Measurements from ENCODE around the gene VAC14.

Gene VAC14

DNA sequence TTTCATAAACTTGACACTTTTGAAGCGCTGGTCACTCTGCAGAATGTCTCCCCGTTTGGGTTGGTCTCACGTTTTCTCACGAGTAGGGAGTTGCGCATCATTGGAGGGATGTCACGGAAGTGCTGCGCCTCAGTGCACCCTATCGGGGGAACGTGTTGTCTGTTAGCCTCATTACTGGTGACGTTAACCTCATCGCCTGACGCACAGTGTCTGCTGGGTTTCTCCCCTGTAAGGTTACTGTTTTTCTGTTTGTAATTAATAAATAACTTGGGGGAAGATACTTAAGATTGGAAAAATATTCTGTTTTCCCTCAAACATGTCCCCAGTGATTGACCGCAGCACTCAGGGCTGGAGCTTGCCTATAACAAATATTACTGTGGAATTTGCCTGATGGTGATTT, 26.7 kb downstream of the VAC14 start:
- Histone ChIP-seq H3K4me3 (ENCODE audit: low read depth, low read length) (no peak overlapping the region), H3K27ac (ENCODE audit: low read depth, low read length) (no peak overlapping the region), H3K79me2 (ENCODE audit: control insufficient read depth, insufficient read depth, low read length, unreplicated experiment) (no peaks in the 10 kb centered on the region), H2AFZ (ENCODE audit: low read length, unreplicated experiment) (no peak overlapping the region), H3K4me1 (ENCODE audit: control insufficient read depth, insufficient read depth, low read length, unreplicated experiment) (peaks cover 34% of the 10 kb centered on the region), H3K27me3 (ENCODE audit: insufficient read depth, low read length) (no peaks in the 10 kb centered on the region), H3K36me3 (ENCODE audit: insufficient read depth, low read length) (peaks cover 21% of the 10 kb centered on the region; the same call in 1 of the 2 replicates)

- Histone ChIP-seq H3K4me1 (ENCODE audit: control insufficient read depth, insufficient read depth, low read length, unreplicated experiment) (peaks cover 41% of the 10 kb centered on the region), H3K4me3 (ENCODE audit: low read depth, low read length) (no peak overlapping the region), H2AFZ (ENCODE audit: low read length, unreplicated experiment) (no peak overlapping the region), H3K27ac (ENCODE audit: low read depth, low read length) (peak overlapping the region; percentile 36), H3K79me2 (ENCODE audit: control insufficient read depth, insufficient read depth, low read length, unreplicated experiment) (no peaks in the 10 kb centered on the region), H3K36me3 (ENCODE audit: insufficient read depth, low read length) (peaks cover 18% of the 10 kb centered on the region; the same call in 1 of the 2 replicates), H3K27me3 (ENCODE audit: insufficient read depth, low read length) (no peaks in the 10 kb centered on the region)
Observed at GRCh38 chr16:70772493-70772892, 28.5 kb downstream of the VAC14 start.

GRCh38 chr16:70770626-70771552, 30.1 kb downstream of the VAC14 start:
- Histone ChIP-seq H3K79me2 (ENCODE audit: control insufficient read depth, insufficient read depth, low read length, unreplicated experiment) (no peaks in the 10 kb centered on the region), H3K27me3 (ENCODE audit: insufficient read depth, low read length) (no peaks in the 10 kb centered on the region), H2AFZ (ENCODE audit: low read length, unreplicated experiment) (no peak overlapping the region), H3K36me3 (ENCODE audit: insufficient read depth, low read length) (peaks cover 18% of the 10 kb centered on the region; the same call in 1 of the 2 replicates), H3K4me3 (ENCODE audit: low read depth, low read length) (no peak overlapping the region), H3K27ac (ENCODE audit: low read depth, low read length) (no peak overlapping the region), H3K4me1 (ENCODE audit: control insufficient read depth, insufficient read depth, low read length, unreplicated experiment) (peaks cover 39% of the 10 kb centered on the region)

- Histone ChIP-seq H3K4me1 (ENCODE audit: control insufficient read depth, insufficient read depth, low read length, unreplicated experiment) (peaks cover 39% of the 10 kb centered on the region), H3K27me3 (ENCODE audit: insufficient read depth, low read length) (no peaks in the 10 kb centered on the region), H3K27ac (ENCODE audit: low read depth, low read length) (no peak overlapping the region), H3K36me3 (ENCODE audit: insufficient read depth, low read length) (peaks cover 18% of the 10 kb centered on the region; the same call in 1 of the 2 replicates), H3K79me2 (ENCODE audit: control insufficient read depth, insufficient read depth, low read length, unreplicated experiment) (no peaks in the 10 kb centered on the region), H2AFZ (ENCODE audit: low read length, unreplicated experiment) (no peak overlapping the region), H3K4me3 (ENCODE audit: low read depth, low read length) (no peak overlapping the region)
Observed at GRCh38 chr16:70770291-70770625, 30.7 kb downstream of the VAC14 start.

- peaks cover 39% of the 10 kb centered on the region for H3K4me1 ChIP-seq (ENCODE audit: control insufficient read depth, insufficient read depth, low read length, unreplicated experiment)
- no peaks in the 10 kb centered on the region for H3K27me3 ChIP-seq (ENCODE audit: insufficient read depth, low read length)
- no peak overlapping the region for H2AFZ ChIP-seq (ENCODE audit: low read length, unreplicated experiment)
- peaks cover 18% of the 10 kb centered on the region; the same call in 1 of the 2 replicates for H3K36me3 ChIP-seq (ENCODE audit: insufficient read depth, low read length)
- no peaks in the 10 kb centered on the region for H3K79me2 ChIP-seq (ENCODE audit: control insufficient read depth, insufficient read depth, low read length, unreplicated experiment)
- H3K27ac ChIP-seq (ENCODE audit: low read depth, low read length): no peak overlapping the region
- no peak overlapping the region for H3K4me3 ChIP-seq (ENCODE audit: low read depth, low read length)
Observed at GRCh38 chr16:70769761-70770160, 31.2 kb downstream of the VAC14 start.

DNA sequence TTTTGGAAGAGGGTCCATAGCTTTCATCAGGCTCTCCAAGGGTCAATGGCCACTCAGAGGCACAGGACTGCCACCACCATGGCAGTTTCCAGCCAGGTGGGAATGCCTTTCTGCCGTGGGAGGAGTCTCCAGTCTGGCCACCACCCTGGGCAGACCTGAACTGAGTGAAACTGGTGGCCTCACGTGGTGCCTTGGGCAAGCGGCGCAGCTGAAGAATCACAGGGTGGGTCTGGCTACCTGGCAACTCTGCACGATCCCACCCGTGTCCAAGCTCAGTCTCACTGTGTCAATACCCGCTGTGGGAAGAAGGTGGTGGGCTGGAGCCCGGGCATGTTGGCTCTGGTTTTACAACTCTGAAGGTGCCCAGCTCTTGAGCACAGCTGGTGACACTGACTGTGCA, 31.8 kb downstream of the VAC14 start:
- H3K79me2 ChIP-seq (ENCODE audit: control insufficient read depth, insufficient read depth, low read length, unreplicated experiment): no peaks in the 10 kb centered on the region
- H3K27ac ChIP-seq (ENCODE audit: low read depth, low read length): no peak overlapping the region
- peaks cover 39% of the 10 kb centered on the region for H3K4me1 ChIP-seq (ENCODE audit: control insufficient read depth, insufficient read depth, low read length, unreplicated experiment)
- H3K36me3 ChIP-seq (ENCODE audit: insufficient read depth, low read length): peaks cover 18% of the 10 kb centered on the region; the same call in 1 of the 2 replicates
- H3K4me3 ChIP-seq (ENCODE audit: low read depth, low read length): no peak overlapping the region
- H3K27me3 ChIP-seq (ENCODE audit: insufficient read depth, low read length): no peaks in the 10 kb centered on the region
- H2AFZ ChIP-seq (ENCODE audit: low read length, unreplicated experiment): no peak overlapping the region

DNA sequence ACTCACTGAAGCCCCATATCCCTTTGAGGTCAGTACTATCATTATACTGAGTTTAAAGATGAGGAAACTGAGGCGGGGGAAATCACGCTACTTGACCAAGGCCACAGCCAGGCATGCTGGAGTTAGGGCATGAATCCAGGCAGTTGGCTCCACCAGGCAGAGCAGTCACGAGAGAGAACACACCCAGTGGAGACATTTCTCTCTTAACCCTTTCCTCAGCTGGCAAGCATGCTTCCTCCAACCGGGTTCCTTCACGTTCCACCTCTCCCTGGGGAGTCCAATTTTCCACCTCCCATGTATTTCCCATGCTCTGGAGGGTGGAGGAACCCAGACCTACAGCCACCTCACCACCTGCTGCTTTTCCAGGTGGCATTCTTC, 32.8 kb downstream of the VAC14 start:
- Histone ChIP-seq H3K27me3 (ENCODE audit: insufficient read depth, low read length) (no peaks in the 10 kb centered on the region), H3K4me3 (ENCODE audit: low read depth, low read length) (no peak overlapping the region), H3K4me1 (ENCODE audit: control insufficient read depth, insufficient read depth, low read length, unreplicated experiment) (peaks cover 37% of the 10 kb centered on the region), H3K36me3 (ENCODE audit: insufficient read depth, low read length) (peaks cover 16% of the 10 kb centered on the region; the same call in 1 of the 2 replicates), H3K79me2 (ENCODE audit: control insufficient read depth, insufficient read depth, low read length, unreplicated experiment) (no peaks in the 10 kb centered on the region), H3K27ac (ENCODE audit: low read depth, low read length) (peak overlapping the region; percentile 27; the same call in 1 of the 2 replicates), H2AFZ (ENCODE audit: low read length, unreplicated experiment) (no peak overlapping the region)

DNA sequence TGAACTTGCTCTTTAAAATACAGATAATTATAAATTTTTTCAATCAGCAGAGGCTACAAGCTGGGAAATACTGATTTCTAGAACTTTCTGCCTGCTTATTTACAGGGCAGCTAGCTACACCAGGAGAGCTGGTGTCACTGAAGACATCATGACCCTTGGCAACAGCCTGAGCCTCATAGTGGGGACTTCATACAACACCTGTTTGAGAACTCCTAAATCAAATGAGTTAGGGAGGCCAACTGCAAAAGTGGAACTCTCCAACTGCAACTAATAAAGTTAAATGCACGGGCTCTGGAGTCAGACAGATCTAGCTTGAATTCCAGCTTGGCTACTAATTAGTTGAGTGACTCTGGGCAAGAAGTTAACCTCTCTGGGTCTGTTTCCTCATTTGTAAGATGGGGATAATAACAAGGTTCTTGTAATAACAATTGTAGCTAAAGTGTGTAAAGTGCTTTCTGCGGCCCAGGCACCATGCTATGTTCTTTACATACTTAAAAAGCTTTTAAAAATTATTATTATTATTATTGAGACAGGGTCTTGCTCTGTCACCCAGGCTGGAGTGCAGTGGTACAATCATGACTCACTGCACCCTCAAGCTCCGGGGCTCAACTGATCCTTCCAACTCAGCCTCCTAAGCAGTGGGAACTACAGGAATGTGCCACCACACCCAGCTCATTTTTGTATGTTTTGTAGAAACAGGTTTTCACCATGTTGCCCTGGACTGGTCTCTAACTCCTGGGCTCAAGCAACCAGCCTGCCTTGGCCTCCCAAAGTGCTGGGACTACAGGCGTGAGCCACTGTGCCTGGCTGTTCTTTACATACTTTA, 33.4 kb downstream of the VAC14 start:
- Histone ChIP-seq H3K27ac (ENCODE audit: low read depth, low read length) (peak overlapping the region; percentile 27; the same call in 1 of the 2 replicates), H2AFZ (ENCODE audit: low read length, unreplicated experiment) (no peak overlapping the region), H3K27me3 (ENCODE audit: insufficient read depth, low read length) (no peaks in the 10 kb centered on the region), H3K4me3 (ENCODE audit: low read depth, low read length) (no peak overlapping the region), H3K36me3 (ENCODE audit: insufficient read depth, low read length) (peaks cover 14% of the 10 kb centered on the region; the same call in 1 of the 2 replicates), H3K79me2 (ENCODE audit: control insufficient read depth, insufficient read depth, low read length, unreplicated experiment) (no peaks in the 10 kb centered on the region), H3K4me1 (ENCODE audit: control insufficient read depth, insufficient read depth, low read length, unreplicated experiment) (peaks cover 31% of the 10 kb centered on the region)

DNA sequence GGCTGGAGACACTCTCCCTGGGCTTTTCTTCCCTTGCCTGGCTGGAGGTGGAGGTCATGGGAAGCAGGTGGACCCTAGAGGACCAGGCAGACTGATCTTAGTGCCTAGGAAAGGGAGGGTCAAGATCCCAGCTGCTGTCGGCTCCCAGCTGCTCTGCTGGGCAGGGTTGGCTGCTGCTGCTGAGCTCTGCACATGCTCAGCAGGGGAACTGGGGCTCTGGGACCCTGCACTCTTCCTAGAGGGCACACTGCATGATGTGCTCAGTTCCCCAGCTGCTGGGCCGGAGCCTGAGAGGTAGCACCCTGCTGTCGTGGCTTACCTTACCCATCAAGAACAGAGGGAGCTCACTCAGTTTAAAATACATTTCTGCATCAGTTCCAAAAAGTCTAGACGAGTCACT, 34.3 kb downstream of the VAC14 start:
- Histone ChIP-seq H3K36me3 (ENCODE audit: insufficient read depth, low read length) (peaks cover 12% of the 10 kb centered on the region; the same call in 1 of the 2 replicates), H3K4me3 (ENCODE audit: low read depth, low read length) (no peak overlapping the region), H3K4me1 (ENCODE audit: control insufficient read depth, insufficient read depth, low read length, unreplicated experiment) (peaks cover 24% of the 10 kb centered on the region), H3K79me2 (ENCODE audit: control insufficient read depth, insufficient read depth, low read length, unreplicated experiment) (no peaks in the 10 kb centered on the region), H3K27ac (ENCODE audit: low read depth, low read length) (no peak overlapping the region), H2AFZ (ENCODE audit: low read length, unreplicated experiment) (no peak overlapping the region), H3K27me3 (ENCODE audit: insufficient read depth, low read length) (no peaks in the 10 kb centered on the region)

DNA sequence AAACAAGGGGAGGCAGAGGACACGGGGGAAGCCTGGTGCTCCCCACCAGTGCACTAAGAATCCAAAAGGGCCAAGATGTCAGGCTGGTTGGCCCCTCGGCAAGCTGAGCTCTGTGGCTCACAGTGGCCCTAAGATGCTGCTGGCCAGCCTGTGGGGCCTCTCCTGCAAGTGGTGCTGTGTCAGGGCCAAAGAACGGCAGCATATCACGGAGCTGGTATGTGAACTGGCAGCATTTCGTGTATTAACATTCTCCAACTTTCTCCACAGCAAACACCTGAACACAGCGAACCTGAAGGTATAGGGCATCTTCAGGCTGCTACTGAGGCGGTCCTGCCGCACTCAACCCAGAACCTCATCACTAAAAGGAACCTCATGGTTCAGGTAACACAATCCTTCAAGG, 34.8 kb downstream of the VAC14 start:
- Histone ChIP-seq H3K27me3 (ENCODE audit: insufficient read depth, low read length) (no peaks in the 10 kb centered on the region), H3K27ac (ENCODE audit: low read depth, low read length) (no peak overlapping the region), H3K4me1 (ENCODE audit: control insufficient read depth, insufficient read depth, low read length, unreplicated experiment) (peaks cover 26% of the 10 kb centered on the region), H3K4me3 (ENCODE audit: low read depth, low read length) (no peak overlapping the region), H3K36me3 (ENCODE audit: insufficient read depth, low read length) (peaks cover 11% of the 10 kb centered on the region; the same call in 1 of the 2 replicates), H2AFZ (ENCODE audit: low read length, unreplicated experiment) (no peak overlapping the region), H3K79me2 (ENCODE audit: control insufficient read depth, insufficient read depth, low read length, unreplicated experiment) (no peaks in the 10 kb centered on the region)
